Islet of Langerhans (tissue), 1 donor: ENCODE data around the gene MTARC2.

ENCODE experiments used
- FAIRE-seq: peaks from one replicate; lab custom pipeline; 2011; peaks lifted over from hg19 to GRCh38; lab: Jason Lieb, UNC

The MTARC2 gene

GRCh38 chr1:220828950-220829586, 80.9 kb downstream of the MTARC2 start:
- FAIRE-seq, result no peak

- no peak for FAIRE-seq
Measured at GRCh38 chr1:220833436-220833835, 85.3 kb downstream of the MTARC2 start.
